ENCODE measurements around the gene LRRC74B.
"Not testable (repeated sequence)": the region's sequence is repeated elsewhere in the genome, so short reads cannot be mapped to it uniquely, and the experiment has no call there.

GRCh38 chr22:21093555-21094137, 47.9 kb downstream of the LRRC74B start:
- not testable (repeated sequence) for TF ChIP-seq POLR2A, CTCF (IDR thresholded peaks at IDR 0.05)
